ENCODE results near the gene MTOR.

GRCh38 chr1:11129649-11130390 lies 132.5 kb downstream of the MTOR start:
- TF ChIP-seq, protein P1, sequence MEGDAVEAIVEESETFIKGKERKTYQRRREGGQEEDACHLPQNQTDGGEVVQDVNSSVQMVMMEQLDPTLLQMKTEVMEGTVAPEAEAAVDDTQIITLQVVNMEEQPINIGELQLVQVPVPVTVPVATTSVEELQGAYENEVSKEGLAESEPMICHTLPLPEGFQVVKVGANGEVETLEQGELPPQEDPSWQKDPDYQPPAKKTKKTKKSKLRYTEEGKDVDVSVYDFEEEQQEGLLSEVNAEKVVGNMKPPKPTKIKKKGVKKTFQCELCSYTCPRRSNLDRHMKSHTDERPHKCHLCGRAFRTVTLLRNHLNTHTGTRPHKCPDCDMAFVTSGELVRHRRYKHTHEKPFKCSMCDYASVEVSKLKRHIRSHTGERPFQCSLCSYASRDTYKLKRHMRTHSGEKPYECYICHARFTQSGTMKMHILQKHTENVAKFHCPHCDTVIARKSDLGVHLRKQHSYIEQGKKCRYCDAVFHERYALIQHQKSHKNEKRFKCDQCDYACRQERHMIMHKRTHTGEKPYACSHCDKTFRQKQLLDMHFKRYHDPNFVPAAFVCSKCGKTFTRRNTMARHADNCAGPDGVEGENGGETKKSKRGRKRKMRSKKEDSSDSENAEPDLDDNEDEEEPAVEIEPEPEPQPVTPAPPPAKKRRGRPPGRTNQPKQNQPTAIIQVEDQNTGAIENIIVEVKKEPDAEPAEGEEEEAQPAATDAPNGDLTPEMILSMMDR (IDR thresholded peaks at IDR 0.05): no peak
- no peak for TF ChIP-seq POLR2A (IDR thresholded peaks at IDR 0.05)

Measured in right lobe of liver (tissue), 4 donors.